Fibroblast of pulmonary artery (primary cell): ENCODE results near the gene FOXE3.

Source experiments
- DNase-seq: peaks from one replicate; pipeline ENCODE4 v3.0.0-alpha.2; 2010; ENCODE audit warnings: low read depth
- H3K4me3 ChIP-seq: replicated peaks from 2 replicates; pipeline ENCODE4 v1.5.1; 2011; ENCODE audit warnings: low read depth, mild to moderate bottlenecking, control low read depth, low read length, moderate library complexity
- TF ChIP-seq, protein P1 (sequence below): IDR thresholded peaks from 2 replicates; pipeline ENCODE4 v1.5.1; 2011; ENCODE audit warnings: mild to moderate bottlenecking, control low read depth, low read length, inconsistent platforms; ENCODE audit errors: missing control alignments

The FOXE3 gene

DNA sequence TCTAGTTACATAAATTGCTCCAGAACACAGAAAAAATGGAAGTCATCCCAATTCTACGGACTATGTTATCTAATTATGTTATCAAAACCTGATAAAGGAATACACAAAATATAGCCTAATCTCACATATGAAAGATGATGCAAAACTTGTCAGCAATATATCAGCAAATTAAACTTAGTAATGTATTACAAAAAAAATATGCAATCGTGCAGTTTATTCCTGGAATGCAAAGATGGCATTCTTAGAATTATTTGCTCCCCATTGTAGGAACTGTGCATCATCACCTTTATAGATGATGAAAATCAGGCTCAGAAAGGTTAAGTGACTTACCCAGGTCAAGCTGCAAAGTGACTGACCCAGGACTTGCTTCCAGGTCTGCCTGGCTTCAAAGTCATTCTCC lies 7.8 kb downstream of the FOXE3 start:
- TF ChIP-seq, protein P1, sequence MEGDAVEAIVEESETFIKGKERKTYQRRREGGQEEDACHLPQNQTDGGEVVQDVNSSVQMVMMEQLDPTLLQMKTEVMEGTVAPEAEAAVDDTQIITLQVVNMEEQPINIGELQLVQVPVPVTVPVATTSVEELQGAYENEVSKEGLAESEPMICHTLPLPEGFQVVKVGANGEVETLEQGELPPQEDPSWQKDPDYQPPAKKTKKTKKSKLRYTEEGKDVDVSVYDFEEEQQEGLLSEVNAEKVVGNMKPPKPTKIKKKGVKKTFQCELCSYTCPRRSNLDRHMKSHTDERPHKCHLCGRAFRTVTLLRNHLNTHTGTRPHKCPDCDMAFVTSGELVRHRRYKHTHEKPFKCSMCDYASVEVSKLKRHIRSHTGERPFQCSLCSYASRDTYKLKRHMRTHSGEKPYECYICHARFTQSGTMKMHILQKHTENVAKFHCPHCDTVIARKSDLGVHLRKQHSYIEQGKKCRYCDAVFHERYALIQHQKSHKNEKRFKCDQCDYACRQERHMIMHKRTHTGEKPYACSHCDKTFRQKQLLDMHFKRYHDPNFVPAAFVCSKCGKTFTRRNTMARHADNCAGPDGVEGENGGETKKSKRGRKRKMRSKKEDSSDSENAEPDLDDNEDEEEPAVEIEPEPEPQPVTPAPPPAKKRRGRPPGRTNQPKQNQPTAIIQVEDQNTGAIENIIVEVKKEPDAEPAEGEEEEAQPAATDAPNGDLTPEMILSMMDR: no peak
- no peak for DNase-seq
- H3K4me3 ChIP-seq: no peak overlapping the region

DNA sequence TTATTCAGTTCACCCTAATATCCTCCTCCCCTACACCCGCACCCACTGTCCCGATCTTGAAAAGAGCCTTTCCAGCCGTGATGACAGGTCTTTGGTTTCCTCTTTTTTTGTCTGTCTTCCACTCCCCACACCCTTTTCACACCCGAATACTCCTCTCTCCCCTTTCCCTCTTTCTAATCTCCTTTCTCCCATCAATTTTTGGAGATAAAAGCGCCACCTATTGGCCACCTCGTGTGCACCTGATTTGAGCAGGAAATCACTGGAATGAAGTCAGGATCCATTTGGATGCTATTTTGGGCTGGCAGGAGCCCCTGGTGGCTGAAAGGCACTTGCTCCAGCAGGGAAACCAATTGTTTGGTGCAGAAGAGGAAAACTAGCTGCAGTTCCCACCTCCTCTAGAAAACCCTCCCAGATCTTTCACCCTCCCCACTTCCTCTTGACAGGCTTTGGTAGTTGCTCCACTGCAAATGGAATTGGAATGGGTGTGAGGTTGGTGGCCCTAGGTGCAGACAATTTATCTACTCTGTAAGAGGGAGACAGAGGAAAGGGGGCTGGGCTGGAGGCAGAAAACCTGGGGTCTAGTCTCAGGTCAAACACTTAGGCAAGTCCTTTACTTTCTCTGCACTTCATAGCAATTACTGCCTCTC lies 8.4 kb downstream of the FOXE3 start:
- peak; percentile 60 for DNase-seq
- no peak overlapping the region for H3K4me3 ChIP-seq
- TF ChIP-seq, protein P1: peak; percentile 76

DNA sequence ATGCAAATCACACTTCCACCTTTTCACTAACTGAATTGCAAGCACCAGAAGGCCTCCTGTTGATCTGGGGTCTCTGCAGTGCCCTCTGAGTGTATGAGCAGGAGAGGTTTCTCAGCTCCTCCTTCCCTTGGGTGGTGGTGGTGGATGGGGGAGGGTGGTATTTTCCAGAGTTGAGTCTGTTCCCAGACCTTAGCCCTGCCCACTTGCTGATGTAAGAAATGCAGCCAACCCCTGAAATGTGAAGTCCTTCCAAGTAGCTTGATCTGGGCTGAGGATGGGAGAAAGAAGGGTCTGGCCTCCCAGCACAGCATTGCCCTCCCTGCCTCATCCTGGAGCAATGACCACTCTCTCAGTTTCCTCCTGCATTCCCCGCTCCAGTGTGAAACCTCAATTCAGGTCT lies 15.4 kb downstream of the FOXE3 start:
- DNase-seq: peak; percentile 84
- TF ChIP-seq, protein P1: no peak
- H3K4me3 ChIP-seq: no peak overlapping the region

DNA sequence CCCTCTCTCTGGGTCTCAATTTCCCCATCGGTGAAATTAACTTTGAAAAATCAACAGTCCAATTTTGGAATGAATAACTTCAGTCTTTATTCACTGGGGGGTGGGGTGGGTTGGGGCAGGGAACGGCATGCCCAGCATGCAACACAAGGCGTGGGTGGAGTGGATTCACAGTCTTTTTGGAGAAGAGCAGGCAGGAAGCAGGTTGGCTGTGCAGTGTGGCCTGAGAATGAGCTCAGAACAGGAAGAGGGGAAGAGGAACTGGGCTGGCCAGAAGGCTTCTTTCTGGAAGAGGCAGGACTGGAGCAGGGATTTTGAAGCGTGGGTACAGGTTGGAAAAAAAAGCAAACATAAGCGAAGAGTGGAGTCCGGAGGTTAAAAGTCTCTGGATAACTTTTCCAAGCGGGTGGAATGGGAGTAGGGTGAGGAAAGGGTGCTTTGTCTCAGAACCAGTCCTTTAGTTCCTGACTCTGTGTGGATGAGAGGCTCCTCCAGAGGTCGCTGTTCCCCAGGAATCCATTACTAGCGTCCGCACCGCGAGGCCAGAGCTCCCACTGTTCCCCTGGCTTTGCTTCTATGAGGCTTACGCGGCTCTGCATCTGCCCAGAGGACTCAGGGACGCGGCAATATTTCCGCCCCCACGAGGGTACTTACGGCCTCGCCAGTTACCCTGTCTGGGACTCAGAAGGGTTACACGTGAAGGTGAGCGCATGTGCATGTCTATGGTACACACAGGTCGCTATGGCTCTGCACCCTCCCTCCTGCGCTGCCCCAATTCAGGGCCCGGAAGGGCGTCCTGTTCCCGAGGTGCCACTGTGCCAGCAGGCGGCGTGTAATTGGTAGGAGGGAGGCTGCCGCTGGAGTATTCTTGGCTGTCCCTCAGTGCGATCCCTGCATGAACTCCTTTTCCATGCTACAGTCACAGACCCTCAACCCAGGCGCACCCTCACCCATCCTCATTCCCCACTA lies 16.3 kb downstream of the FOXE3 start:
- TF ChIP-seq, protein P1: peak; percentile 86
- DNase-seq: peak; percentile 87
- H3K4me3 ChIP-seq: peak overlapping the region; percentile 34

DNA sequence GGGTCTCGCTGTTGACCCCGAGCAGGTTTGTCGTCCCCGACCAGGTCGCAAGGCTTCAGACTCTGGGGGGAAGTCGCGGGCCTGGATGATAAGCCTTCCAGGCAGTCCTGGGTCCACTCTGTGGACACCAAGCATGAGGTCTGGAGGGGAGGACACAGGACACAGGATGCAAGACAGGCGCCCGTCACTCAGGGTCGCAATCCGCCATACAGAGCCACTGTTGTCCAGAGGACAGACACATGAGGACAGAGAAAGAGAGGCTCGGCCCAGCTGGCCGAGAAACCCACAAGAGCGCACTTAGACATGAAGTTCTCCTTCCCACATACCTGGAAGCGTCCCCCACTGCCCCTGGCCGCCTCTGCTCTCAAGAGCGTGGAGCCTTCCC lies 16.9 kb downstream of the FOXE3 start:
- TF ChIP-seq, protein P1: no peak
- H3K4me3 ChIP-seq: peak overlapping the region; percentile 34
- no peak for DNase-seq

DNA sequence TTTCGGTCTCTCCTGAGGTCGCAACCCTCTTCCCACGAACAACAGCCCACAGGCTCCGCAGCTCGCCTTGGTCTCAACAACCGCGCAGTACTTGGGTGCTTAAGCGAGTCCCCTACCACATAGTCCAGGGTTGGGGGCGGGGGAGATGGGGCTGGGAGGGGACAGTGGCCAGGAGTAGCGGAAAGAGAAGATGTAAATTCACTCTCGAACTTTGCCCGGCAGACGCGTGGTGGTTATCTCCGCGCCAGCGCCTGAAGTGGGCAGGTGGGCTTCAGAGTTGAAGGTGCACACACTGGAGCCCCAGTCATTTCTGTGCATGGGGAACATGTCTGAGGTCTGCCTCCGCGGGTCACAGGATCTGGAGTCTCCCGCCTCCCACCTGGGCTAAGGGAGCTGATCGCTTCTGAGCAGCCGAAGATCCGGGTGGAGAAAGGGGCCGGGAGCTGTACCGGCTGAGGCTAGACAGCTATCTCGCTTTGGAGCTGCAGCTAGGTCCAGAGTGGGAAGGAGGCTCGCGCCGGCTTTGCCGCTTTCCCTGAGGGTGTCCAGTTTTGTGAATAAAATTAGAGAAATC lies 17.5 kb downstream of the FOXE3 start:
- TF ChIP-seq, protein P1: no peak
- no peak for DNase-seq
- peak overlapping the region; percentile 30 for H3K4me3 ChIP-seq
